Colonic mucosa (tissue), 4 donors: Measurements from ENCODE around the gene CLEC2A. TPM values are rescaled to one million over a fixed set of nuclear protein-coding genes. Genes with fewer than 3 reads are reported as not detected.

ENCODE experiments used
- DNase-seq: peaks from one replicate; pipeline ENCODE4 v3.0.0-alpha.2; 2020
- H3K27ac ChIP-seq: fragments of 200-600 bp; one replicate; pipeline ENCODE4 v1.8.0; 2021
- H3K27me3 ChIP-seq: fragments of 200-600 bp; one replicate; pipeline ENCODE4 v1.8.0; 2021
- H3K36me3 ChIP-seq: fragments of 200-600 bp; one replicate; pipeline ENCODE4 v1.8.0; 2021
- H3K4me1 ChIP-seq: fragments of 200-600 bp; one replicate; pipeline ENCODE4 v1.8.0; 2021; ENCODE audit warnings: mild to moderate bottlenecking
- H3K4me3 ChIP-seq: fragments of 200-600 bp; one replicate; pipeline ENCODE4 v1.8.0; 2021
- H3K9ac ChIP-seq, 2 donors: one replicate each; pipeline ENCODE4 v1.7.0; 2013; ENCODE audit warnings: control low read depth in 2 of 2, low read depth in 2 of 2, low read length in 2 of 2
- H3K9me3 ChIP-seq: fragments of 200-600 bp; one replicate; pipeline ENCODE4 v1.8.0; 2021
- intact Hi-C: fragments of 100-400 bp; cut with DNase I; formaldehyde crosslinking; loops from one replicate; pipeline ENCODE4 v1.14.1; 2022
- total RNA-seq, 2 donors: library from RNA; stranded (reverse); fragmentation: NEBNext Ultra II Directional in 1 of 2; extraction: Animal tissue kit (Norgen Biotek cat#: 25700) in 1 of 2; gene quantifications; one replicate each; pipeline ENCODE4 v1.2.1, GENCODE V29; 2021
- TF ChIP-seq, protein P1 (sequence below): fragments of 200-600 bp; IDR thresholded peaks from one replicate; pipeline ENCODE4 v1.8.0; 2022; ENCODE audit warnings: antibody characterized with exemption, mild to moderate bottlenecking
- donor health status: healthy.
- donor health status: DM: no; HTN: no; CAD: no.
- donor health status: DM: no; HTN: no; CAD: no.

CLEC2A gene
- total RNA-seq, 2 donors from 2014 or later, result not detected

DNA sequence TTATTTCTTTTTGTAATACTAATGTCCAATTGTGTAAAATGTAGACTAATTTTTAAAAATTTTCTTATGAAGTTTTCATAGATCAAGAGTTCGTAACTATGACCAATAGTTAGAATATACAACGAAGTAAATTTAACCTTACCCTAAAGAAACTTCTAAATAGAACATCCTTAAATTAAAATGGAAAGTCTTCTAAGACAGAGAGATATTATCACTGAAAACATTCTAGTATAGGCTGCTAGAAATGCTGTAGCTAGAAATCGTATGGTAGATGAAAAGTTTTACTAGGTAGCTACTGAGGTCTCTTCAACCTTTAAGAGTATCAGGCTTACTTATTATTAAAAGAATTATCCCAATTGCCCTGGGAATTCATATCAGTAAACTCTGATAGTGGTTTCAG is 925 bp downstream of the CLEC2A start:
- H3K9me3 ChIP-seq, result no peaks in the 10 kb centered on the region
- no peaks in the 10 kb centered on the region for H3K36me3 ChIP-seq
- TF ChIP-seq, protein P1, sequence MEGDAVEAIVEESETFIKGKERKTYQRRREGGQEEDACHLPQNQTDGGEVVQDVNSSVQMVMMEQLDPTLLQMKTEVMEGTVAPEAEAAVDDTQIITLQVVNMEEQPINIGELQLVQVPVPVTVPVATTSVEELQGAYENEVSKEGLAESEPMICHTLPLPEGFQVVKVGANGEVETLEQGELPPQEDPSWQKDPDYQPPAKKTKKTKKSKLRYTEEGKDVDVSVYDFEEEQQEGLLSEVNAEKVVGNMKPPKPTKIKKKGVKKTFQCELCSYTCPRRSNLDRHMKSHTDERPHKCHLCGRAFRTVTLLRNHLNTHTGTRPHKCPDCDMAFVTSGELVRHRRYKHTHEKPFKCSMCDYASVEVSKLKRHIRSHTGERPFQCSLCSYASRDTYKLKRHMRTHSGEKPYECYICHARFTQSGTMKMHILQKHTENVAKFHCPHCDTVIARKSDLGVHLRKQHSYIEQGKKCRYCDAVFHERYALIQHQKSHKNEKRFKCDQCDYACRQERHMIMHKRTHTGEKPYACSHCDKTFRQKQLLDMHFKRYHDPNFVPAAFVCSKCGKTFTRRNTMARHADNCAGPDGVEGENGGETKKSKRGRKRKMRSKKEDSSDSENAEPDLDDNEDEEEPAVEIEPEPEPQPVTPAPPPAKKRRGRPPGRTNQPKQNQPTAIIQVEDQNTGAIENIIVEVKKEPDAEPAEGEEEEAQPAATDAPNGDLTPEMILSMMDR, result no peak
- DNase-seq, result no peak
- no peak overlapping the region for H3K9ac ChIP-seq
- no peaks in the 10 kb centered on the region for H3K4me1 ChIP-seq
- no peak overlapping the region for H3K27ac ChIP-seq
- intact Hi-C loops, result no loop called here
- H3K27me3 ChIP-seq, result no peaks in the 10 kb centered on the region
- H3K4me3 ChIP-seq, result no peak overlapping the region

DNA sequence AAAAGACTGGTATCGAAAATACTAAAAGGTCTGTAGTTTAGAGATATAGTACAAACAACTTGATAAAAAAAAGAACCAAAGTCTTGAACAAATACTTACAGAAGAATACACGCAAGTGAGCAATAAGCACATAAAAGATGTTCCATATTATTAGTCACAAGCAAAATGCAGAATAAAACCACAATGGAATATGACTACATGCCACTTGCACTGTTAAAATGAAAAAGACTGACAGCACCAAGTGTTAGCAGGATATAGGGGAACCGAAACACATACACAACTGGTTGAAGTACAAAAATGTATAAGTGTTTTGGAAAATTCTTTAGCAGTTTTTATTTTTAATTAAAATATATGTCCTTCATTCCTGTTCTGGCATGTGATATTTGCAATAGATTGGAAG is 3.6 kb downstream of the CLEC2A start:
- Histone ChIP-seq H3K27me3 (no peaks in the 10 kb centered on the region), H3K9me3 (no peaks in the 10 kb centered on the region)
- intact Hi-C loops, result loop anchor here (5.0 kb wide), 1 partner anchor 116 kb away; no protein-coding TSS in a partner anchor

DNA sequence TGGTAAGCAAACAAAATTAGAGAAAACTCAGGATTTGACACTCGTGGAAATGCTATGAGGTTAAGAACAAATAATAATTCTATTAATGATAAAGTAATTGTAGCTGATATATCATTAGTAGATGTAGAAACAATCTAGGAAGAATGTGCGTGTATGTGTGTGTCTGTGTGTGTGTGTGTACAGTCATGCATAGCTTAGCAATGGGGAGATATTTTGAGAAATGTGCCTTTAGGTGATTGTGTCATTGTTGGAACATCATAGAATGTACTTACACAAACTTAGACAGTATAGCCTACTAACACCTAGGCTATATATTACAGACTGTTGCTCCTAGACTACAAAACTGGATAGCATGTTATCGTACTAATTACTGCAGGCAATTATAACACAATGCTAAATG is 5.3 kb downstream of the CLEC2A start:
- Histone ChIP-seq H3K27me3 (no peaks in the 10 kb centered on the region), H3K27ac (no peak overlapping the region), H3K36me3 (no peaks in the 10 kb centered on the region), H3K4me1 (no peaks in the 10 kb centered on the region), H3K9me3 (no peaks in the 10 kb centered on the region), H3K9ac (no peak overlapping the region), H3K4me3 (no peak overlapping the region)
- TF ChIP-seq, protein P1, result no peak
- intact Hi-C loops, result loop anchor here (5.0 kb wide), 1 partner anchor 115 kb away; no protein-coding TSS in a partner anchor
- no peak for DNase-seq

More for the DNA sequence above, 3.6 kb downstream of the CLEC2A start:
- H3K4me1 ChIP-seq, result no peaks in the 10 kb centered on the region
- no peak overlapping the region for H3K4me3 ChIP-seq
- no peak overlapping the region for H3K27ac ChIP-seq
- no peaks in the 10 kb centered on the region for H3K36me3 ChIP-seq
- DNase-seq, result no peak
- no peak overlapping the region for H3K9ac ChIP-seq
- TF ChIP-seq, protein P1, result no peak

DNA sequence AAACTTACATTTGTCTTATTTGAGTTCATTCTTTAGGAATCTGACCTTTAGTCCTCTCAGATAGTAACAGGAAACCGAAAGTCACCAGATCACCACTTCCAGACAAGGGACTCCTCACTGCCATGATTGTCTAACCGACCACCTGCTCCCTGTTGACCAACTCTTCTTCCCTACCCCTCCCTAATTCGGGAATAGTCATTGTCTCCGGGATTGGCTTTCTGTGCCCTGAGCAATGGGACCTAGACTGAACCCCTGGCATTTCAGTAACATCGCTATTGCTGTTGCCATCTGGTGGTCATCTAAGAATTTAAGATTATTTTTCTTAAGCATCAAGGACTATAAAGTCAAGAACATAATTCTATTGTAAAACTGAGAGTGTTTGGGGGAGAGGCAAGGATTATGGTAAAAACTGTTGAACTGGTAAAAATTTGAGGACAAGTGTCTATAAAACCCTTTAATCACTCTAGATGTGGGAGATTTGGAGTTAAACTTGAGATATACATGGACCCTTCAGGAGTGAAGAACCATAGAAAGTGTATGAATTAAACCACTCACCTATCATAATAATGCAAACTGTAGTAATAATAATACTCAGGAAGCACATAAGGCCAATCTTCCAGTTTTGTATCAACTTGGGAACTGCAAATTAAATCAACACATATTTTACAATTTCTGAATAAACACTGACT is 6.3 kb downstream of the CLEC2A start:
- no peak overlapping the region for H3K27ac ChIP-seq
- no peak overlapping the region for H3K9ac ChIP-seq
- H3K27me3 ChIP-seq, result no peaks in the 10 kb centered on the region
- intact Hi-C loops, result loop anchor here (2.0 to 5.0 kb wide), 2 partner anchors 114 to 175 kb away; no protein-coding TSS in a partner anchor
- TF ChIP-seq, protein P1, result peak; percentile 25
- no peaks in the 10 kb centered on the region for H3K36me3 ChIP-seq
- DNase-seq, result no peak
- no peaks in the 10 kb centered on the region for H3K4me1 ChIP-seq
- H3K4me3 ChIP-seq, result peak overlapping the region; percentile 16
- H3K9me3 ChIP-seq, result no peaks in the 10 kb centered on the region

DNA sequence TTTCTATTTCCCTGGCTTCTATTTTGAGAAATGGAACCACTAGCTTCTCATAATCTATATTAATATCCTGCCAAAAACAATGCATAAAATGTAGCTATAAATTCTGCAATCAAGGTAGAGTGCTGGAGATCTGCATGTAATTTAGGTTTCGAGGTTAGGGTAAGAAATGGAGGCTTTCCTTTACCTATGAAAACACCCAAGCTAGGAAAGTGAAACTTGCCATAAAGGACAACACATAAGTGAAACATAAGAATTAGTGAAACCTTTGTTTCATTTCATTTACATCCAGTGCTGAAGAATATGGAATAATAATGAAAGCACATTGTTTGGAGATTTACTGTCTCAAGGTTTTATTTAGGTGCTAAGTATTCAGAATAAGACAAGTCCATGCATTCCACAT is 9.7 kb downstream of the CLEC2A start:
- intact Hi-C loops, result no loop called here
- Histone ChIP-seq H3K27ac (no peak overlapping the region), H3K4me3 (no peak overlapping the region), H3K9me3 (no peaks in the 10 kb centered on the region), H3K27me3 (no peaks in the 10 kb centered on the region), H3K36me3 (no peaks in the 10 kb centered on the region), H3K9ac (no peak overlapping the region), H3K4me1 (no peaks in the 10 kb centered on the region)
- no peak for DNase-seq
- TF ChIP-seq, protein P1, result no peak
